ENCODE results near the gene MAP3K12.

DNA sequence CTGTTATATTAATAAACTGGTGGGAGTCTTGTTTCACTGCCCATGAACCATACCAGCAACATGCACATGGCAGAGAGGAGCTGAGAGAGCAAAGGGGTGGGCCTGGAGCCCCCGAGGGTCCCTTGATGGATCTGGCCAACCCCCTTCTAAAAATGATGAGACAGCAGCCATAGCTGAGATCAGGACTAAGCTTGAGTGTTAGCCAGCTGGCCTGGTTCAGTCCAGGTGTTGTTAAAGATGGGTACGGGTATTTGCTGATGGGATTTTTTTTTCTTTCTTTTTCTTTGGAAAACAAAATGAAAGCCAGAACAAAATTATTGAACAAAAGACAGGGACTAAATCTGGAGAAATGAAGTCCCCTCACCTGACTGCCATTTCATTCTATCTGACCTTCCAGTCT, 31.4 kb downstream of the MAP3K12 start:
- TF ChIP-seq, protein P1, sequence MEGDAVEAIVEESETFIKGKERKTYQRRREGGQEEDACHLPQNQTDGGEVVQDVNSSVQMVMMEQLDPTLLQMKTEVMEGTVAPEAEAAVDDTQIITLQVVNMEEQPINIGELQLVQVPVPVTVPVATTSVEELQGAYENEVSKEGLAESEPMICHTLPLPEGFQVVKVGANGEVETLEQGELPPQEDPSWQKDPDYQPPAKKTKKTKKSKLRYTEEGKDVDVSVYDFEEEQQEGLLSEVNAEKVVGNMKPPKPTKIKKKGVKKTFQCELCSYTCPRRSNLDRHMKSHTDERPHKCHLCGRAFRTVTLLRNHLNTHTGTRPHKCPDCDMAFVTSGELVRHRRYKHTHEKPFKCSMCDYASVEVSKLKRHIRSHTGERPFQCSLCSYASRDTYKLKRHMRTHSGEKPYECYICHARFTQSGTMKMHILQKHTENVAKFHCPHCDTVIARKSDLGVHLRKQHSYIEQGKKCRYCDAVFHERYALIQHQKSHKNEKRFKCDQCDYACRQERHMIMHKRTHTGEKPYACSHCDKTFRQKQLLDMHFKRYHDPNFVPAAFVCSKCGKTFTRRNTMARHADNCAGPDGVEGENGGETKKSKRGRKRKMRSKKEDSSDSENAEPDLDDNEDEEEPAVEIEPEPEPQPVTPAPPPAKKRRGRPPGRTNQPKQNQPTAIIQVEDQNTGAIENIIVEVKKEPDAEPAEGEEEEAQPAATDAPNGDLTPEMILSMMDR (IDR thresholded peaks at IDR 0.05; ENCODE audit: poor library complexity): no peak
- TF ChIP-seq EZH2 (IDR thresholded peaks at IDR 0.05; ENCODE audit: borderline replicate concordance) (no peak), EZH2phosphoT487 (IDR thresholded peaks at IDR 0.05; ENCODE audit: low read depth, severe bottlenecking, unreplicated experiment) (no peak)

Data from hepatocyte (in vitro differentiated cells).